Neutrophil (primary cell): Measurements from ENCODE around the gene GALNT10.

Experiments
- H3K27ac ChIP-seq: fragments of 200-600 bp; sonication (generic); 2 replicates; pipeline ENCODE4 v1.5.1; 2016; ENCODE audit warnings: mild to moderate bottlenecking, moderate library complexity
- H3K27me3 ChIP-seq: fragments of 200-600 bp; sonication (generic); 2 replicates; pipeline ENCODE4 v1.6.0; 2016; ENCODE audit warnings: mild to moderate bottlenecking
- H3K36me3 ChIP-seq: fragments of 200-600 bp; sonication (generic); 2 replicates; pipeline ENCODE4 v1.5.1; 2017
- H3K4me1 ChIP-seq, 2 experiments: fragments of 200-600 bp in 1 of 2; sonication (generic) in 1 of 2; 1 replicate in 1 of 2; 2 replicates in 1 of 2; pipeline versions ENCODE4 v1.5.1 to v1.6.1; 2013 to 2016; ENCODE audit warnings: low read depth in 1 of 2, low read length in 1 of 2, mild to moderate bottlenecking in 1 of 2, moderate library complexity in 1 of 2; ENCODE audit not compliant: control insufficient read depth in 1 of 2, insufficient read depth in 1 of 2
- H3K4me3 ChIP-seq, 2 experiments: fragments of 200-600 bp in 1 of 2; sonication (generic) in 1 of 2; 1 replicate in 1 of 2; 2 replicates in 1 of 2; pipeline ENCODE4 v1.5.1; 2013 to 2016; ENCODE audit warnings: low read depth in 1 of 2, low read length in 1 of 2, mild to moderate bottlenecking in 1 of 2, moderate library complexity in 1 of 2
- H3K9me3 ChIP-seq: fragments of 200-600 bp; sonication (generic); 2 replicates; pipeline ENCODE4 v1.5.1; 2016
- CTCF ChIP-seq: fragments of 200-600 bp; sonication (generic); IDR thresholded peaks from 2 replicates; pipeline ENCODE4 v1.5.1; 2016; ENCODE audit warnings: antibody characterized with exemption

The GALNT10 gene

DNA sequence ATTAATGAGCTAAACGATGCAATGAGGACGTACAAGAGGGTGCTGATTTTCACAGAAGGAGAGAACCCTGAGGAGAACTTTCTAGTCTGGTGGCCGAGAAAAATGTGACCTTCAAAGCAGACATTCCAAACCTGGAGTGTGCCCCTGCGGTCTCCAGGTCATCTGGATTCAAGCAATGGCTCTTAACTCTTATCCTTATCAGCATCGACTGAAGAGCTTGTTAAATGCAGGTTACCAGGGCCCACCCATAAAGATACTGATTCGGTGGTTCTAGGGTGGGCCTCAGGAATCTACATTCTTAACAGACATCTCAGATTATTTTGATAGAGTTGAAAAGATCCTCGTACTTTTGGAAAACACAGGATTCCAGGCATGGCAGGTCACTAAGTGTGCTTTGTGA lies 151.7 kb downstream of the GALNT10 start:
- no peaks in the 10 kb centered on the region for H3K27me3 ChIP-seq
- no peak for TF ChIP-seq CTCF
- H3K4me1 ChIP-seq, result no peaks in the 10 kb centered on the region
- H3K36me3 ChIP-seq, result peaks cover 6% of the 10 kb centered on the region
- H3K9me3 ChIP-seq, result no peaks in the 10 kb centered on the region
- no peak overlapping the region for H3K27ac ChIP-seq
- no peak overlapping the region for H3K4me3 ChIP-seq

DNA sequence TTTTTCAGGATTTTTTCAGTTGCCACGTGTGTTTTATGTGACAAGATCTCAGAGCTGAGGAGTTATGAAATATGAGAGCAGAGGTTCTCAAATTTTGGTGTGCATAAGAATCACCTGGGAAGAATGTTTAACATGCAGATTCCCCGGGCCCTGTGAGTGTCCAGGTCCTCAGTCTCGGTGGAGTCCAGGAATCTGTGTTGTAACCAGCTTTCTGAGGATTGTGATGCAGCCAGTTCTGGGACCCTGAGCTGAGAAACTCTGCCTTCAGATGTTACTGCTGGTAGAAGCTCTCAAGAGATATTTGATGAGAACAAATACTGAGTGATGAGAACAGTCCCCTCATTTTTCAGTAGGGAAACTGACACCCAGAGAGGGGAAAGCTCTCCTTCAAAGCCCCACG lies 152.4 kb downstream of the GALNT10 start:
- H3K4me3 ChIP-seq, result no peak overlapping the region
- TF ChIP-seq CTCF, result no peak
- H3K27me3 ChIP-seq, result no peaks in the 10 kb centered on the region
- H3K9me3 ChIP-seq, result no peaks in the 10 kb centered on the region
- peaks cover 6% of the 10 kb centered on the region for H3K36me3 ChIP-seq
- H3K4me1 ChIP-seq, result no peaks in the 10 kb centered on the region
- H3K27ac ChIP-seq, result no peak overlapping the region

DNA sequence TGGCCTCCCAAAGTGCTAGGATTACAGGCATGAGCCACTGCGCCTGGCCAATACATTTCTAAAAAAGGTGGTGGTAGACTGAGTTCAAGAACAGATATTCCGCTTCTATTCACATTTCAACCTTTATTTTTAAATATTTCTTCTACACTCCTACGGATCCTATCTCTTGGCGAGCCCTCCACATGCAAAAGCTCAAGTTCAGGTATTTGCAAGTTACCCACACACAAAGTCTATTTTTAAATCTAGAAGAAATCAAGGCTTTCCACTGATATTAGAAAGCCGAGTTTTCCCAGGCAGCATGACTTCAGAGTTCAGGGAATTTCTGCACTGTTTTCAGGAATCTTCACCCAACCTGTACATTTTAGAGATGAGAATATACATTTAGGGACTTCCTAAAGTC lies 153.9 kb downstream of the GALNT10 start:
- Histone ChIP-seq H3K9me3 (no peaks in the 10 kb centered on the region), H3K27me3 (no peaks in the 10 kb centered on the region), H3K36me3 (no peaks in the 10 kb centered on the region), H3K4me3 (no peak overlapping the region), H3K27ac (no peak overlapping the region), H3K4me1 (no peaks in the 10 kb centered on the region)
- TF ChIP-seq CTCF, result no peak

GRCh38 chr5:154345255-154345952 lies 154.9 kb downstream of the GALNT10 start:
- H3K4me3 ChIP-seq, result no peak overlapping the region
- TF ChIP-seq CTCF, result no peak
- no peaks in the 10 kb centered on the region for H3K9me3 ChIP-seq
- H3K27me3 ChIP-seq, result no peaks in the 10 kb centered on the region
- no peaks in the 10 kb centered on the region for H3K36me3 ChIP-seq
- H3K4me1 ChIP-seq, result no peaks in the 10 kb centered on the region
- H3K27ac ChIP-seq, result no peak overlapping the region

DNA sequence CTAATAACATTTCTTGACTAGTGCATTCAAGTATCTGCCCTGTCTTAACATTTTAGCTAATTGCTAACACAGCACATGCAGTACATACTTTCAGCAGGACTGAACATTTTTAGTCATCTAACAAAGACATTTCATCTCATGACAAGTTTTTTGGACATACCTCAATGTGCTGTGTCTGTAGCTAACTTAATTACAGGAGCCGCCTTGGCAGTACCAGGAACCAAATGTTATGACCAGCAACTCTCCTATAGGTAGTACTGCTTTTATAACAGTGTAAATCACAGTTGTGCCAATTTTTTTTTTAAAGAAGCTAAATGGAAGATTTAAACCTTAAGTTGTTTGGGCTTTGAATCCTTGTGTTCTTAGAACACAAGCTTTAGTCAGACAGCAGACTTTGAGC lies 155.9 kb downstream of the GALNT10 start:
- TF ChIP-seq CTCF, result no peak
- Histone ChIP-seq H3K4me1 (no peaks in the 10 kb centered on the region), H3K36me3 (no peaks in the 10 kb centered on the region), H3K9me3 (no peaks in the 10 kb centered on the region), H3K27me3 (no peaks in the 10 kb centered on the region), H3K27ac (no peak overlapping the region), H3K4me3 (no peak overlapping the region)
